Stomach (tissue), 9 donors: ENCODE results near the gene TMEM43. TPM values are rescaled to one million over a fixed set of nuclear protein-coding genes. Genes with fewer than 3 reads are reported as not detected.

Experiments
- DNase-seq, 2 donors: peaks; one replicate each; pipeline versions ENCODE4 v3.0.0 to v3.0.0-alpha.2; 2013 to 2019
- H3K27ac ChIP-seq, 5 donors: fragments of 200-600 bp in 4 of 5; sonication (generic) in 4 of 5; one replicate each; pipeline ENCODE4 v1.5.1; 2013 to 2019; ENCODE audit warnings: mild to moderate bottlenecking in 1 of 5, moderate library complexity in 1 of 5
- H3K27me3 ChIP-seq, 3 donors: fragments of 200-600 bp; sonication (generic); one replicate each; pipeline ENCODE4 v1.5.1; 2017 to 2019; ENCODE audit warnings: mixed run types in 1 of 3
- H3K36me3 ChIP-seq, 4 donors: fragments of 200-600 bp; sonication (generic); 1 replicate in 3 of 4; 2 replicates in 1 of 4; pipeline ENCODE4 v1.5.1; 2016 to 2019
- H3K4me1 ChIP-seq, 4 donors: fragments of 200-600 bp; sonication (generic); one replicate each; pipeline ENCODE4 v1.5.1; 2016 to 2019
- H3K4me3 ChIP-seq, 4 donors: fragments of 200-600 bp; sonication (generic) in 3 of 4; one replicate each; pipeline ENCODE4 v1.5.1; 2016 to 2019; ENCODE audit warnings: mild to moderate bottlenecking in 1 of 4
- H3K9me3 ChIP-seq, 4 donors: fragments of 200-600 bp; sonication (generic); one replicate each; pipeline ENCODE4 v1.5.1; 2016 to 2019
- EP300 ChIP-seq: sonication (generic); formaldehyde crosslinking; IDR thresholded peaks from one replicate; pipeline ENCODE4 v1.6.1; 2017; ENCODE audit warnings: antibody characterized with exemption
- POLR2A ChIP-seq, 4 donors: fragments of 450-650 bp; IDR thresholded peaks; one replicate each; pipeline ENCODE4 v1.6.1; 2016; ENCODE audit warnings: antibody characterized with exemption in 4 of 4, control low read depth in 2 of 4, mild to moderate bottlenecking in 1 of 4, moderate library complexity in 1 of 4
- POLR2AphosphoS5 ChIP-seq, 3 donors: sonication (generic); formaldehyde crosslinking; IDR thresholded peaks; one replicate each; pipeline ENCODE4 v1.6.1; 2016; ENCODE audit warnings: antibody characterized with exemption in 3 of 3
- WGBS, 5 donors: extraction: QIAGEN DNeasy Blood & Tissue Kit in 3 of 5; methylation state at CpG; one replicate each; pipeline versions ENCODE4 v1.1.5 to v1.1.7; 2013 to 2018; 5-methylcytosine and 5-hydroxymethylcytosine counted together
- intact Hi-C: fragments of 100-400 bp; cut with DNase I; formaldehyde crosslinking; loops from one replicate; pipeline ENCODE4 v1.15.1; 2023; ENCODE audit warnings: low total_unique reads
- polyA plus RNA-seq, 3 donors: library from polyadenylated mRNA; stranded (reverse); fragments of 200-250 nt; gene quantifications; one replicate each; pipeline ENCODE4 v1.2.3, GENCODE V29; 2013
- total RNA-seq, 5 donors: library from RNA; depleted of rRNA; stranded (reverse); fragments of >200 nt; gene quantifications; one replicate each; pipeline versions ENCODE4 v1.1.0 to v1.2.3, GENCODE V29; 2014 to 2016
- TF ChIP-seq, protein P1 (sequence below), 7 experiments: fragments of 450-650 bp in 4 of 7; fragments of 200-600 bp in 3 of 7; sonication (generic) in 3 of 7; IDR thresholded peaks; one replicate each; pipeline ENCODE4 v1.5.1; 2016 to 2019; ENCODE audit warnings: antibody characterized with exemption in 7 of 7, control low read depth in 2 of 7, mild to moderate bottlenecking in 1 of 7
- donor health status: healthy with polysubstance abuse.
- donor health status: Bipolar disorder and iron deficiency.
- donor health status: healthy.

Gene TMEM43
- total and polyA plus RNA-seq, 8 donors, result 12.6 to 67.4 (median 37.3) TPM

DNA sequence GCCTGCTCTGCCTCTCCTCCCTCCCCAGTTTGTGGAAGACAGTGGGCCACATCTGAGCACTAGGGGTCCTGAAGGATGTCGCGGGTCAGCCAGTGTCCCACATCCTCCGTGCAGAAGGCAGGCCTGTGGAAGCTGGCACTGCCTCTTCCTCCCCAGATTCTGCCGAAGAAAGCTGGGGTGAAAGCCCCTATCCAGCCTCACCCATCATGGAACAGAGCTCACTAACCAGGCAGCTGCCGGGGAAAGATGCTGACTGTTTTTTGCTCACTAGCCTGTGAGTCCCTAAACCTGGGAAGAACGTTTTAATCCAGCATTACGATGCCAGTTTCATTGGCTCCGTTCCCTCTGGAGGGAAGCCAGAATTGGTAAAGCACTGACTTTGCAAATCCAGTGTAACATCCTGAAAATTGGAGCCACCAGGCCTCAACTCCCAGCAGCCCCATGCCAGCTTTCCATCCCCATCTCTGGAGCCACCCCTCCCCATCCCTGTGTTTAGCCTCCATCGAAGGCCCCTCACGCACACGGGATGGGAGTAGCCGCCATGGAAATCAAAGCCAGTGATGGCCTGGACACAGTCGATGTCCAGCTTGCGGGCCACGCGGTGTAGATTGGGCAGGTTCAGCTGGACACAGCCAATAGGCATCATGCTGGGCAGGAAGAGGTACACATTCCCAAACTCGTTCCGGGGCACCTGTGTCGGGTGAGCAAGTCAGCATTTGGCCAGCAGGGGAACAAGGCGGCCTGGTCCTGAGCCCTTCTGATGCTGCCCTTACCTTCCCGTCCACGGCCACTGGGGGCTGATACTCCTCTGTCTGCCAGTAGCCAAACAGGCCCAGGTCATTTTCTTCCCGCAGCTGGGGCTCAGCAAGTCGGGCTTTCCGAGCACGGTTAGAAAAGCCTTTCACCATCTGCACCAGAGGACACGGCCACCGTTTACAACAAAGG, 23.5 kb downstream of the TMEM43 start:
- H3K4me3 ChIP-seq, result no peak overlapping the region
- WGBS, 5 donors, result 80 to 89% (median 86%) methylated on average over 25 to 28 of the region's 28 CpGs
- no peaks in the 10 kb centered on the region for H3K9me3 ChIP-seq
- H3K27ac ChIP-seq, result no peak overlapping the region
- H3K36me3 ChIP-seq, result peaks cover 30 to 78% (median 76%) of the 10 kb centered on the region in 4 donors
- no peak for DNase-seq
- intact Hi-C loops, result no loop called here
- TF ChIP-seq, protein P1, sequence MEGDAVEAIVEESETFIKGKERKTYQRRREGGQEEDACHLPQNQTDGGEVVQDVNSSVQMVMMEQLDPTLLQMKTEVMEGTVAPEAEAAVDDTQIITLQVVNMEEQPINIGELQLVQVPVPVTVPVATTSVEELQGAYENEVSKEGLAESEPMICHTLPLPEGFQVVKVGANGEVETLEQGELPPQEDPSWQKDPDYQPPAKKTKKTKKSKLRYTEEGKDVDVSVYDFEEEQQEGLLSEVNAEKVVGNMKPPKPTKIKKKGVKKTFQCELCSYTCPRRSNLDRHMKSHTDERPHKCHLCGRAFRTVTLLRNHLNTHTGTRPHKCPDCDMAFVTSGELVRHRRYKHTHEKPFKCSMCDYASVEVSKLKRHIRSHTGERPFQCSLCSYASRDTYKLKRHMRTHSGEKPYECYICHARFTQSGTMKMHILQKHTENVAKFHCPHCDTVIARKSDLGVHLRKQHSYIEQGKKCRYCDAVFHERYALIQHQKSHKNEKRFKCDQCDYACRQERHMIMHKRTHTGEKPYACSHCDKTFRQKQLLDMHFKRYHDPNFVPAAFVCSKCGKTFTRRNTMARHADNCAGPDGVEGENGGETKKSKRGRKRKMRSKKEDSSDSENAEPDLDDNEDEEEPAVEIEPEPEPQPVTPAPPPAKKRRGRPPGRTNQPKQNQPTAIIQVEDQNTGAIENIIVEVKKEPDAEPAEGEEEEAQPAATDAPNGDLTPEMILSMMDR (IDR thresholded peaks at IDR 0.05), result no peak
- TF ChIP-seq EP300, result no peak
- TF ChIP-seq POLR2AphosphoS5 (IDR thresholded peaks at IDR 0.05), result no peak
- TF ChIP-seq POLR2A (IDR thresholded peaks at IDR 0.05), result no peak
- H3K4me1 ChIP-seq, result peaks cover 22 to 32% (median 25%) of the 10 kb centered on the region in 4 donors
- no peaks in the 10 kb centered on the region for H3K27me3 ChIP-seq

DNA sequence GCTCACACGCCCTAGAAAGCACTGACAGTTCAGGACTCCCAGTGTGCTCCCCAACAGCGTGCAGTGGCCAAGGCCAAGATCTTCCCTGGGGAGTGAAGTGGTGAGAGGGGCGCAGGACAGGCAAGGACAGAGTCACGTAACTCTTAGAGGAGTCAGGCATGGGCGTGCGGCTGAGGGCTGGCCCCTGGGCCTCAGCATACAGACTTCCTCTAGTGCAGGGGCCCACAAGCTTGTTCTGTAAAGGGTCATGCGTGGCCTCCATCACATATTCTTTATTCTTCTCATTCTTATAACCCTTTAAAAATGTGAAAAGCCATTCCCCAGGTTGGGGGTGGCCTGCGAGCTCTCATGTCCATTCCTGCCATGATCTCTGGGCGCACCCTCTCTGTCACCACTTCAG, 25.2 kb downstream of the TMEM43 start:
- Histone ChIP-seq H3K27ac (no peak overlapping the region), H3K4me3 (no peak overlapping the region), H3K27me3 (no peaks in the 10 kb centered on the region), H3K4me1 (peaks cover 7 to 14% (median 9%) of the 10 kb centered on the region in 4 donors), H3K36me3 (peaks cover 30 to 94% (median 93%) of the 10 kb centered on the region in 4 donors), H3K9me3 (no peaks in the 10 kb centered on the region)
- intact Hi-C loops, result no loop called here
- no peak for TF ChIP-seq EP300
- TF ChIP-seq POLR2AphosphoS5 (IDR thresholded peaks at IDR 0.05), result no peak
- 95 to 98% (median 98%) methylated on average over 9 of the region's 9 CpGs for WGBS, 5 donors
- no peak for DNase-seq

DNA sequence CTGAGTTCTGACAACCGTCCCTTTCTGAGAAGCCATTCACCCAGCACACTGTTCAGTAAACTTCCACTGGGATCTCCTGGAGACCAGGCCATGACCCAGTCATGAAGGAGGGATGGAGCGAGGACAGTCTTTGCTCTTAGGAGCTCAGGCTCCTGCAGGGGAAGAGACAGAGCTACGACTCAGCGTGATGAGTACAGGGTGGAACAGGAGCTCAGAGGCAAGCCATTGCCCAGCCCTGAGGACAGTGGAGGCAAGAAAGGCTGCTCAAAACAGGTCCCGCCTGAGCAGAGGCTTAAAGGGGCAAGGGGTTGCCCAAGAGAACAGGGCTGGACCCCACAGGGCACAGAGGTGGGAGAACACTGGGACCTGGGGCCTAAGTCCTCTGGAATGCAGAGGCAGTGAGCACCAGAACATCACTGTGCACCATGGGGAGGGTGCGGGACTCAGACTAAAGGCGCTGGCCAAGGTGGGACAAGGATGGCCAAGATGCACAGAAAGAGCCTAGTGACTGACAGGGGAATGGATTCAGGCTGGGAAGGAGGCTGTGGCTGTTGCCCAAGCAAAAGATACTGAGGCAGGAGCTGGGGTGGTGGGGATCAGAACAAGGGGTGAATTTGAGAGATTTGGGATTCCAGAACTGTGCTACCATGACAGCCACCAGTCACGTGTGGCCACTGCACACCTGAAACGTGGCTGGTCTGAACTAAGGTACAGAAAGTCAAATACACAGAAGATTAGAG, 25.8 kb downstream of the TMEM43 start:
- DNase-seq, result no peak
- intact Hi-C loops, result no loop called here

DNA sequence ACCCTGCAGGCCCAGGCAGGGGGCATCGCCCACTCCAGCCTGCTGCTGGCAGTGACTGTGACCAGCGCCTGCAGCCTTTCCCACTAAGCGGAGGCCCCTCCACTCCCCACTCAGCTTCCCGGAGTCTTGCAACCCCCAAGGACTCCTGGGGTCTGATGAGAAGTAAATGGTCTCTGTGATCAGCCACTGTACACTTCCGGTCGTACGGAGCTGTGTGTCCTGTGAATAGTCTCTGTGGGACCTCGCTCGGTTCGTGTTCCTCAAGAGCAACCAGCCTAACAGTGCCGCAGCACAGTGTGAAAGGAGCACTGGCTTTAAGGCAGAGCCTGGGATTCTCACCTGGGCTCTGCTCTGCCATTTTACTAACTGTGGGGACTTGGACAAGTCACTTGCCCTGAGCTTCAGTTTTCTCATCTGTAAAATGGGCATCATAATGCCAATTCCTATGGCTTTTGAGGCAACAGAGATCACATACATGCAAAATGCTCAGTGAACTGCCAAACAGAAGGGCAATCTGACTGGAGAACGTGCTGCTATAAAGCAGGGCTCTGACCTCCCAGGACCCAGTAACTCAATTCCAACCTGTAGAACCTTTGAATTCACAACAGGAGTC, 26.7 kb downstream of the TMEM43 start:
- WGBS, 5 donors, result 89 to 92% (median 91%) methylated on average over 11 to 12 of the region's 12 CpGs
- Histone ChIP-seq H3K4me1 (no peaks in the 10 kb centered on the region), H3K4me3 (no peak overlapping the region), H3K36me3 (peaks cover 28 to 95% (median 93%) of the 10 kb centered on the region in 4 donors), H3K27me3 (no peaks in the 10 kb centered on the region), H3K9me3 (no peaks in the 10 kb centered on the region), H3K27ac (no peak overlapping the region)
- intact Hi-C loops, result no loop called here
- no peak for DNase-seq
- TF ChIP-seq POLR2AphosphoS5 (IDR thresholded peaks at IDR 0.05), result no peak
- TF ChIP-seq, protein P1 (IDR thresholded peaks at IDR 0.05), result no peak
- TF ChIP-seq POLR2A (IDR thresholded peaks at IDR 0.05), result no peak
- TF ChIP-seq EP300, result no peak

More for the DNA sequence above, 25.8 kb downstream of the TMEM43 start:
- no peak overlapping the region for H3K27ac ChIP-seq
- WGBS, 5 donors, result 91 to 97% (median 95%) methylated on average over 9 of the region's 9 CpGs
- no peak overlapping the region for H3K4me3 ChIP-seq
- H3K4me1 ChIP-seq, result peaks cover 1 to 8% (median 3%) of the 10 kb centered on the region in 4 donors
- peaks cover 28 to 95% (median 93%) of the 10 kb centered on the region in 4 donors for H3K36me3 ChIP-seq
- no peaks in the 10 kb centered on the region for H3K27me3 ChIP-seq
- H3K9me3 ChIP-seq, result no peaks in the 10 kb centered on the region
- TF ChIP-seq POLR2A (IDR thresholded peaks at IDR 0.05) (no peak), POLR2AphosphoS5 (IDR thresholded peaks at IDR 0.05) (no peak), EP300 (no peak)
- TF ChIP-seq, protein P1 (IDR thresholded peaks at IDR 0.05), result no peak
